ENCODE results near the gene TRIO.

GRCh38 chr5:14551211-14551610 lies 408.1 kb downstream of the TRIO start:
- TF ChIP-seq CTCF (optimal IDR thresholded peaks at IDR 0.05 in 1 of 3, IDR thresholded peaks at IDR 0.05 in 1 of 3, conservative IDR thresholded peaks at IDR 0.05 in 1 of 3; ENCODE audit: extremely low read depth in 1 of 3, insufficient read depth in 2 of 3, low read length in 3 of 3) (no peak), EZH2 (IDR thresholded peaks at IDR 0.05; ENCODE audit: low read length) (no peak)

Data from keratinocyte (primary cell).